H1 (cell line): ENCODE measurements around the gene TUBGCP4. TPM values are rescaled to one million over a fixed set of nuclear protein-coding genes. Genes with fewer than 3 reads are reported as not detected.

Experiments
- GTF2F1 ChIP-seq: IDR thresholded peaks from 2 replicates; pipeline ENCODE4 v1.6.1; 2012; ENCODE audit warnings: low read depth, low read length, improper control_type of control experiment, borderline replicate concordance
- KDM4A ChIP-seq: IDR thresholded peaks from one replicate; pipeline ENCODE4 v1.7.1; 2012; ENCODE audit warnings: low read depth, mild to moderate bottlenecking, moderate library complexity, low read length, inconsistent platforms; ENCODE audit not compliant: severe bottlenecking
- NANOG ChIP-seq: IDR thresholded peaks from 2 replicates; pipeline ENCODE4 v1.6.1; 2011; ENCODE audit warnings: low read length, low read depth, mild to moderate bottlenecking, inconsistent platforms; ENCODE audit not compliant: insufficient read depth, poor library complexity, severe bottlenecking
- RNF2 ChIP-seq: fragments of 200-900, 300-1000 bp; sonication (generic); IDR thresholded peaks from 2 replicates; pipeline ENCODE4 v1.7.1; 2016; ENCODE audit warnings: borderline replicate concordance, low read depth, mild to moderate bottlenecking, antibody characterized with exemption, low read length; ENCODE audit not compliant: poor library complexity, severe bottlenecking; ENCODE audit errors: missing control alignments
- SIN3A ChIP-seq, 2 experiments: IDR thresholded peaks in 1 of 2; conservative IDR thresholded peaks in 1 of 2; 2 replicates each; pipeline ENCODE4 v1.6.1; 2011 to 2012; ENCODE audit warnings: low read length in 2 of 2, improper control_type of control experiment in 1 of 2, low read depth in 1 of 2, mild to moderate bottlenecking in 1 of 2
- polyA plus RNA-seq, 7 experiments: library from polyadenylated mRNA; depleted of rRNA in 3 of 7; stranded (reverse) in 5 of 7; unstranded in 2 of 7; fragments of >200 nt in 5 of 7; fragments of 200-250 nt in 2 of 7; gene quantifications; 1 replicate in 5 of 7; 2 replicates in 1 of 7; 4 replicates in 1 of 7; pipeline versions ENCODE4 v1.2.1 to v1.2.3, GENCODE V29; 2011 to 2013; ENCODE audit warnings: missing spikeins in 2 of 7, mixed read lengths in 2 of 7
- total RNA-seq: library from RNA; stranded (reverse); fragmentation: NEBNext Ultra II Directional; extraction: Animal tissue kit (Norgen Biotek cat#: 25700); gene quantifications from 2 replicates; pipeline ENCODE4 v1.2.1, GENCODE V29; 2021
- TF ChIP-seq, protein P1 (sequence below): IDR thresholded peaks from 2 replicates; pipeline ENCODE4 v1.6.1; 2012; ENCODE audit warnings: low read length, inconsistent platforms

The TUBGCP4 gene
- total and polyA plus RNA-seq, 2 of the 8 experiments (the other 6 are each of a cell fraction or from before 2014, with no cell fraction given) = 7.3 to 23.4 TPM

DNA sequence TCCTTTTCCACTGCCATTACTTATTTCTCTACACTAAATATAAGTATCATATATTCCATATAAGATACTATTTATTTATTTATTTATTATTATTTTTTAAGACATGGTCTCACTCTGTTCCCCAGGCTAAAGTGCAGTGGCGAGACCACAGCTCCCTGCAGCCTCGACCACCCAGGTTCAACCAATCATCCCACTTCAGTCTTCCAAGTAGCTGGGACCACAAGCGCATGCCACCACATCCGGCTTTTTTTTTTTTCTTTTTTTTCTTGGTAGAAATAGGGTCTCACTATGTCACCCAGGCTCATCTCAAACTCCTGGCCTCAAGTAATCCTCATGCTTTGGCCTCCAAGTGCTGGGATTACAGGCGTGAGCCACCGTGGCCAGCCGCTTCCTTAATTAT lies 65.5 kb downstream of the TUBGCP4 start (continued):
- TF ChIP-seq RNF2 (no peak), KDM4A (no peak), GTF2F1 (no peak), SIN3A (conservative IDR thresholded peaks at IDR 0.05 in 1 of 2, IDR thresholded peaks at IDR 0.05 in 1 of 2; ENCODE audit: low read depth in 1 of 2, low read length in 2 of 2) (no peak), NANOG (no peak)
- TF ChIP-seq, protein P1, sequence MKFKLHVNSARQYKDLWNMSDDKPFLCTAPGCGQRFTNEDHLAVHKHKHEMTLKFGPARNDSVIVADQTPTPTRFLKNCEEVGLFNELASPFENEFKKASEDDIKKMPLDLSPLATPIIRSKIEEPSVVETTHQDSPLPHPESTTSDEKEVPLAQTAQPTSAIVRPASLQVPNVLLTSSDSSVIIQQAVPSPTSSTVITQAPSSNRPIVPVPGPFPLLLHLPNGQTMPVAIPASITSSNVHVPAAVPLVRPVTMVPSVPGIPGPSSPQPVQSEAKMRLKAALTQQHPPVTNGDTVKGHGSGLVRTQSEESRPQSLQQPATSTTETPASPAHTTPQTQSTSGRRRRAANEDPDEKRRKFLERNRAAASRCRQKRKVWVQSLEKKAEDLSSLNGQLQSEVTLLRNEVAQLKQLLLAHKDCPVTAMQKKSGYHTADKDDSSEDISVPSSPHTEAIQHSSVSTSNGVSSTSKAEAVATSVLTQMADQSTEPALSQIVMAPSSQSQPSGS = no peak
